ENCODE results near the gene LMX1B.

Gene LMX1B

GRCh38 chr9:126581893-126582292 is 31.8 kb upstream of the LMX1B start:
- ChIA-PET POLR2A (no interaction called here), CTCF (no interaction called here)
- no peak overlapping the region for H3K4me3 ChIP-seq (ENCODE audit: low read depth, low read length)
- TF ChIP-seq, protein P1, sequence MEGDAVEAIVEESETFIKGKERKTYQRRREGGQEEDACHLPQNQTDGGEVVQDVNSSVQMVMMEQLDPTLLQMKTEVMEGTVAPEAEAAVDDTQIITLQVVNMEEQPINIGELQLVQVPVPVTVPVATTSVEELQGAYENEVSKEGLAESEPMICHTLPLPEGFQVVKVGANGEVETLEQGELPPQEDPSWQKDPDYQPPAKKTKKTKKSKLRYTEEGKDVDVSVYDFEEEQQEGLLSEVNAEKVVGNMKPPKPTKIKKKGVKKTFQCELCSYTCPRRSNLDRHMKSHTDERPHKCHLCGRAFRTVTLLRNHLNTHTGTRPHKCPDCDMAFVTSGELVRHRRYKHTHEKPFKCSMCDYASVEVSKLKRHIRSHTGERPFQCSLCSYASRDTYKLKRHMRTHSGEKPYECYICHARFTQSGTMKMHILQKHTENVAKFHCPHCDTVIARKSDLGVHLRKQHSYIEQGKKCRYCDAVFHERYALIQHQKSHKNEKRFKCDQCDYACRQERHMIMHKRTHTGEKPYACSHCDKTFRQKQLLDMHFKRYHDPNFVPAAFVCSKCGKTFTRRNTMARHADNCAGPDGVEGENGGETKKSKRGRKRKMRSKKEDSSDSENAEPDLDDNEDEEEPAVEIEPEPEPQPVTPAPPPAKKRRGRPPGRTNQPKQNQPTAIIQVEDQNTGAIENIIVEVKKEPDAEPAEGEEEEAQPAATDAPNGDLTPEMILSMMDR (IDR thresholded peaks at IDR 0.05; ENCODE audit: insufficient read depth, low read length, missing control alignments) = no peak
- DNase-seq (ENCODE audit: low read depth, low spot score) = no peak

DNA sequence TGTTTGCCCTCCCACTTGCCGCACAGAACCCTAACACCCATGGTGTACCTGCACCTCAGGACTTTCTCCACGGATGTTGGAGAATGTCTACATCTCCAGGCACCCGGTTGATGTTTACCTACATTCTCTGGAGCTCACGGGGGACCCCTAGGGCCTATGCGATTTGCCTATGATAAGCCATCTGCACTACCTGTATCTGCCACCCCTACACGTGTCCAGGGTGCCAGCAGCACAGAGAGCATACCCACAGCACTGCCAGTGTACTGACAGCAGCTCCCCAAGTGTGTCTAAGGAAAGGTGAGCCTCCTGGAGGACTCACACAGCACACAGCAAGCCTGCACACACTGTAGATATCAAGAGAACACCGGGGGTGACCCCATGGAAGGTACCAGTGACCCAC is 31.3 kb upstream of the LMX1B start:
- CTCF ChIA-PET = interaction anchor here (1.2 kb wide), 1 partner anchor 25 kb away, joined by 3 read pairs; no protein-coding TSS in a partner anchor
- no peak for DNase-seq (ENCODE audit: low read depth, low spot score)
- TF ChIP-seq, protein P1 (IDR thresholded peaks at IDR 0.05; ENCODE audit: insufficient read depth, low read length, missing control alignments) = no peak
- POLR2A ChIA-PET = no interaction called here
- H3K4me3 ChIP-seq (ENCODE audit: low read depth, low read length) = no peak overlapping the region

DNA sequence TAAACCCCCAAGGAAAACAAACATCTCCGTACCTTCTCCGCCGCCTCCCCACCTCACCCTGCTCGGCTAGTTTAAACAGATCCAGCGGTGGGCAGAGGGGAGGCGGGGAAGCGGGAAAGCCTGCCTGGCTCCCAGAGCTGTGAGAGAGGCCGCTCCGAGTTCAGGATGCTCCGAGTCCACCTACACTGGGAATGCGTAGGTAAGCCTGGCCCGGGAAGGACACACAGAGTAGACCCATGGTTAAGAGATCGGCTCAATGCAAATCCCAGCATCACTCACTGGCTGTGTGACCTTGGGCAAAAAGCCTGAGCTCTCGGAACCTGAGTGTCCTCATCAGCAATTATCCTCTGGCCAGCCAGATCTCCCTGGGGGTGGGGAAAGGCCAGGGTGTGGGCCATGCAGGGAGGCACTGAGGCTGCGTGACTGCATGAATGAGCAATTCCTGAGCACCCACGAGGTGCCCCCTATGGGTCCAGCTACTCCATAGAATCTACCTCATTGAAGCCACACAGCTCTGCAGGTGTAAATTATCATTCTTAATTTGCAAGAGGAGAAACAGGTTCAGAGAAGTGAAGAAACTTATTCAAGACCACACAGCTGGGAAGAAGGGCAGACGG is 30.5 kb upstream of the LMX1B start:
- POLR2A ChIA-PET = no interaction called here
- TF ChIP-seq, protein P1 (IDR thresholded peaks at IDR 0.05; ENCODE audit: insufficient read depth, low read length, missing control alignments) = no peak
- CTCF ChIA-PET = interaction anchor here (1.2 kb wide), 1 partner anchor 26 kb away, joined by 3 read pairs; no protein-coding TSS in a partner anchor
- DNase-seq (ENCODE audit: low read depth, low spot score) = no peak
- H3K4me3 ChIP-seq (ENCODE audit: low read depth, low read length) = no peak overlapping the region

GRCh38 chr9:126584611-126585010 is 29.1 kb upstream of the LMX1B start:
- POLR2A ChIA-PET = no interaction called here
- no peak for DNase-seq (ENCODE audit: low read depth, low spot score)

GRCh38 chr9:126586236-126586635 is 27.5 kb upstream of the LMX1B start:
- ChIA-PET POLR2A (no interaction called here), CTCF (interaction anchor here (0.9 to 1.0 kb wide), 2 partner anchors 12 to 195 kb away, joined by 3 to 4 read pairs; no protein-coding TSS in a partner anchor)
- no peak overlapping the region for H3K4me3 ChIP-seq (ENCODE audit: low read depth, low read length)
- DNase-seq (ENCODE audit: low read depth, low spot score) = no peak
- TF ChIP-seq, protein P1 (IDR thresholded peaks at IDR 0.05; ENCODE audit: insufficient read depth, low read length, missing control alignments) = no peak

More at GRCh38 chr9:126584611-126585010, 29.1 kb upstream of the LMX1B start:
- no peak overlapping the region for H3K4me3 ChIP-seq (ENCODE audit: low read depth, low read length)
- CTCF ChIA-PET = interaction anchor here (1.2 kb wide), 1 partner anchor 26 kb away, joined by 6 read pairs; no protein-coding TSS in a partner anchor
- TF ChIP-seq, protein P1 (IDR thresholded peaks at IDR 0.05; ENCODE audit: insufficient read depth, low read length, missing control alignments) = no peak

DNA sequence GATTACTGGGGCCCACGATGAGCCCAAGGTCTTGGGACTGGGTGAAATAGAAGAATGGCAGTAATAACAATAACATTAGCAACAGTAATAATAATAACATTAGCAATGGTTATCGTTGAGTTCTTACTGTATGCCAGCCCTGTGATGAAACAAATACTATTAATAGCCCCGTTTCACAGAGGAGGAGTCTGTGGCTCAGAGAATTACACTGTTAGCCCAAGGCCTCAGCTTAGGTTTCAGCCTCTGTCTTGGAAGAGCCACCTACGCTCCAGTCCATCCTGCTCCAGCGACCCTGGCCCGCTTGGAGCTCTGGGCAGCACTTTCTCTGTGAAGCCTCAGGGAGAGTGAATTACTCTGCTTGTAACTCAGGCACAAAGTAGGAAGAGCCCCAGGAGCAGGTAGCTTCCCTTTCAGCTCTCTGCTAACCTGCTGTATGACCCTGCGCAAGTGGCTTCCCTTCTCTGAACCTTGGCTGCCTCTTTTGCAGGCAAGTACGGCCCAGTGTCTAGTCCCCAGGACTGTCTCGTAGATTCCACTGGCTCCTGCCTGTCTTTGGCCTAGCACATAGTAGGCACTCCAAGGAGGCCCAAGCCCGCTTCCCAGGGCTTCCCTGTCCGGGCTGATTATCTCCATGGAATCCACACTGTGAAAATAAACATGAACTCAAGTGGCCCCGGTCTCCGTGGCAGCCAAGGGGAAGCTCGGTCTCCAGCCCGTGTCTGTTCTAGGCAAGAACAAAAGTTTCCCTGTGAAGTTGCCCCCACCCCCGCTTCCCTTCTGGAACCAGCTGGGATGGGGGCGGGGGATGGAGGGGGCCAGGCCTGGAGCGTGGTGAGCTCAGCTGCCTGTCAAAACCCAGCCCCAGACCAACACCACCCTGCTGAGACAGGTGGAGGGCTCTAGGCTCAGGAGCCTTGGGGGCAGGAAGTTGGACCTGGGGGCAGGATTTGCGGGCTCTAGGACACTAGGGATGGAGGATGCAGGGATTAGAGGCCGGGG is 26.2 kb upstream of the LMX1B start:
- POLR2A ChIA-PET = no interaction called here
- CTCF ChIA-PET = interaction anchor here (1.0 kb wide), 1 partner anchor 31 kb away, joined by 3 read pairs; no protein-coding TSS in a partner anchor
- no peak for DNase-seq (ENCODE audit: low read depth, low spot score)
- TF ChIP-seq, protein P1 (IDR thresholded peaks at IDR 0.05; ENCODE audit: insufficient read depth, low read length, missing control alignments) = no peak
- H3K4me3 ChIP-seq (ENCODE audit: low read depth, low read length) = no peak overlapping the region

All from AG04449 (cell line).